Ammon's horn (tissue), 1 donor: Measurements from ENCODE around the gene PKNOX2.

Source experiments
- DNase-seq: peaks from one replicate; pipeline ENCODE4 v3.0.0-alpha.2; 2016; ENCODE audit warnings: low spot score

Gene PKNOX2

GRCh38 chr11:125313271-125314219 is 149.0 kb downstream of the PKNOX2 start:
- no peak for DNase-seq

GRCh38 chr11:125314276-125315078 is 149.9 kb downstream of the PKNOX2 start:
- no peak for DNase-seq

GRCh38 chr11:125315079-125315740 is 150.7 kb downstream of the PKNOX2 start:
- DNase-seq: no peak

- no peak for DNase-seq
Observed at GRCh38 chr11:125317416-125317815, 152.9 kb downstream of the PKNOX2 start.

- no peak for DNase-seq
Observed at GRCh38 chr11:125319649-125320048, 155.1 kb downstream of the PKNOX2 start.

GRCh38 chr11:125320347-125321076 is 156.0 kb downstream of the PKNOX2 start:
- no peak for DNase-seq

- no peak for DNase-seq
Observed at GRCh38 chr11:125322289-125322688, 157.7 kb downstream of the PKNOX2 start.

GRCh38 chr11:125325196-125325595 is 160.6 kb downstream of the PKNOX2 start:
- DNase-seq: no peak

GRCh38 chr11:125326126-125326525 is 161.6 kb downstream of the PKNOX2 start:
- no peak for DNase-seq

GRCh38 chr11:125327518-125328224 is 163.1 kb downstream of the PKNOX2 start:
- no peak for DNase-seq

- DNase-seq: no peak
Observed at GRCh38 chr11:125328225-125328580, 163.7 kb downstream of the PKNOX2 start.

- no peak for DNase-seq
Observed at GRCh38 chr11:125329786-125330185, 165.2 kb downstream of the PKNOX2 start.

- no peak for DNase-seq
Observed at GRCh38 chr11:125330462-125331325, 166.1 kb downstream of the PKNOX2 start.

- no peak for DNase-seq
Observed at GRCh38 chr11:125331357-125332035, 166.9 kb downstream of the PKNOX2 start.

GRCh38 chr11:125332821-125333220 is 168.3 kb downstream of the PKNOX2 start:
- DNase-seq: no peak

- DNase-seq: peak; percentile 43
Observed at GRCh38 chr11:125333354-125334073, 169.0 kb downstream of the PKNOX2 start.

GRCh38 chr11:125335106-125335505 is 170.6 kb downstream of the PKNOX2 start:
- no peak for DNase-seq
